ENCODE data around the gene FXN.
"Not testable (repeated sequence)": the region's sequence is repeated elsewhere in the genome, so short reads cannot be mapped to it uniquely, and the experiment has no call there.

FXN gene

GRCh38 chr9:69046723-69047122 lies 11.2 kb downstream of the FXN start:
- TF ChIP-seq CTCF (IDR thresholded peaks at IDR 0.05; ENCODE audit: control insufficient read depth, extremely low read depth, insufficient read depth) = no peak
- DNase-seq (ENCODE audit: low read depth) = no peak
- H3K4me3 ChIP-seq (ENCODE audit: low read depth, low read length) = no peak overlapping the region

- TF ChIP-seq CTCF (IDR thresholded peaks at IDR 0.05; ENCODE audit: control insufficient read depth, extremely low read depth, insufficient read depth) = no peak
- H3K4me3 ChIP-seq (ENCODE audit: low read depth, low read length) = no peak overlapping the region
- no peak for DNase-seq (ENCODE audit: low read depth)
Measured at GRCh38 chr9:69047371-69047770, 11.8 kb downstream of the FXN start.

- DNase-seq (ENCODE audit: low read depth) = no peak
- no peak for TF ChIP-seq CTCF (IDR thresholded peaks at IDR 0.05; ENCODE audit: control insufficient read depth, extremely low read depth, insufficient read depth)
- H3K4me3 ChIP-seq (ENCODE audit: low read depth, low read length) = no peak overlapping the region
Measured at GRCh38 chr9:69049094-69049493, 13.5 kb downstream of the FXN start.

- not testable (repeated sequence) for DNase-seq (ENCODE audit: low read depth); H3K4me3 ChIP-seq (ENCODE audit: low read depth, low read length)
Measured at GRCh38 chr9:69050936-69051335, 15.4 kb downstream of the FXN start.

- DNase-seq (ENCODE audit: low read depth) = no peak
- no peak for TF ChIP-seq CTCF (IDR thresholded peaks at IDR 0.05; ENCODE audit: control insufficient read depth, extremely low read depth, insufficient read depth)
- no peak overlapping the region for H3K4me3 ChIP-seq (ENCODE audit: low read depth, low read length)
Measured at GRCh38 chr9:69054989-69055388, 19.4 kb downstream of the FXN start.

GRCh38 chr9:69056191-69056815 lies 20.8 kb downstream of the FXN start:
- no peak overlapping the region for H3K4me3 ChIP-seq (ENCODE audit: low read depth, low read length)
- DNase-seq (ENCODE audit: low read depth) = no peak
- no peak for TF ChIP-seq CTCF (IDR thresholded peaks at IDR 0.05; ENCODE audit: control insufficient read depth, extremely low read depth, insufficient read depth)

GRCh38 chr9:69058101-69058500 lies 22.5 kb downstream of the FXN start:
- TF ChIP-seq CTCF (IDR thresholded peaks at IDR 0.05; ENCODE audit: control insufficient read depth, extremely low read depth, insufficient read depth) = no peak
- DNase-seq (ENCODE audit: low read depth) = no peak

More at GRCh38 chr9:69058101-69058500, 22.5 kb downstream of the FXN start:
- no peak overlapping the region for H3K4me3 ChIP-seq (ENCODE audit: low read depth, low read length)

Data from LNCaP clone FGC (cell line).